Activated naive CD4-positive, alpha-beta T cell treated with anti-CD3 and anti-CD28 coated beads, Interleukin-2, amount 10 ng/mL, durations not matched to agents 5 hours and 36 hours (primary cell): ENCODE data around the gene ARL1. TPM values are rescaled to one million over a fixed set of nuclear protein-coding genes. Genes with fewer than 3 reads are reported as not detected.

ENCODE experiments used
- total RNA-seq, 2 experiments: library from RNA; stranded (reverse); gene quantifications; one replicate each; pipeline ENCODE4 v1.2.3, GENCODE V29; 2021

ARL1 gene
- 10 to 100 TPM; 33.5 to 41.4 TPM for total RNA-seq

DNA sequence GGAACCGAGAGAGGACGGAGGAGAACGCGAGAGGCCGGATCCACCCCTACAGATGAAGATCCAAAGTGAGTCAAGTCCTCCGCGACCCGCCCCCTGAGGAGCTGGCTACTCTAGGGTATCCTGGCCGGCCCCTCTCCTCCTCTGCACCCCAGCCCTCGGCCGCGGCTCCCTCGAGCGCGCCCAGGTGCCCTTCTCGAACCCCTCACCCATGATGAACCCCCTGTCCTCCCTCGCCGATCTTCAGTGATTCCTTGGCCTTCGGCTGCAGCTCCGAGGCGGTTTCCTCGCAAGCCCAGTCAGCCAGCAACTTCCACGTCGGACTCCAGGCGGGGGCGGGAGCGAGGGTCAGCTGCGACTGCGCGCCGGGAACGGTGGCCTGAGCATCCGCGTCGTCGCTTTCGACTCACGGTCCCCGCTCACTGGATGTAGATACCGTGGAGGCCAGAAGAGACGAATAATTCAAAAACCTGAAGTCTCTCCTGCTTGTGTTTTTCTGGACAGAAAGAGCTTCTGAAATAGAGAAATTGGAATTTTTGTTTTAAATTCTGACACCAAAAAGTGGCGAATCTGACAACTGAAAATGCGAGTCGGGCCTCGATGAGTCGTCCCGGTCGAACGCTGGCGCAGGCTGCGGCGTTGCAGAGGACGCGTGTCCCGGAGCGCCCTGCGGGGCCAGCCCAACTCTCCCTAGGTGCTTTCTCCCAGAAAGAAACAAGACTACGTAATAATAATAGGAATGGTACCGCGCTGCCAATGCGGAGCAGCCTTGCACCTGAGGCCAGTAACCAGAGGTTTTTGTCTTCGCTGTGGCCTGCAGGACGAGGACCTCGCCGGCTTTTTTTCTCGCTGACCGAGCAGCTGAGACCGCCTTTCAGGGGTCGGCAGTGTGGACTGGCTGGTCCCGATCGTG lies at the start of gene ARL1:
Gene ARL1 (minus strand): TSS at position 337 of the 910 bp plus-strand sequence. CDS start 127 bp downstream, at position 210.

Other genes starting within 250 kb of the ARL1 start
- gene SLC5A8, start 197.5 kb downstream of the ARL1 start, total RNA-seq = not detected
- gene UTP20, start 127.7 kb downstream of the ARL1 start, total RNA-seq = 10 to 100 TPM; 11.3 to 11.9 TPM
- not detected for gene SPIC, start 67.6 kb upstream of the ARL1 start, total RNA-seq
- not detected for gene MYBPC1, start 187.2 kb upstream of the ARL1 start, total RNA-seq